Right atrium auricular region (tissue), 2 donors: Measurements from ENCODE around the gene PEX6. TPM values are rescaled to one million over a fixed set of nuclear protein-coding genes. Genes with fewer than 3 reads are reported as not detected.

Experiments
- DNase-seq: peaks from one replicate; pipeline ENCODE4 v3.0.0-alpha.2; 2019; ENCODE audit warnings: low spot score
- H3K27ac ChIP-seq, 2 donors: fragments of 200-600 bp; sonication (generic); 1 replicate in 1 of 2; 2 replicates in 1 of 2; pipeline ENCODE4 v1.5.1; 2016 to 2019
- H3K27me3 ChIP-seq, 2 donors: fragments of 200-600 bp; sonication (generic); one replicate each; pipeline versions ENCODE4 v1.5.1 to v1.6.0; 2017 to 2019
- H3K36me3 ChIP-seq: fragments of 200-600 bp; sonication (generic); one replicate; pipeline ENCODE4 v1.5.1; 2016
- H3K4me1 ChIP-seq, 2 donors: fragments of 200-600 bp; sonication (generic); one replicate each; pipeline versions ENCODE4 v1.5.1 to v1.6.0; 2017 to 2019
- H3K4me3 ChIP-seq, 2 donors: fragments of 200-600 bp; sonication (generic); 1 replicate in 1 of 2; 2 replicates in 1 of 2; pipeline ENCODE4 v1.5.1; 2017 to 2019; ENCODE audit warnings: mild to moderate bottlenecking in 1 of 2, moderate library complexity in 1 of 2
- H3K9me3 ChIP-seq, 2 donors: fragments of 200-600 bp; sonication (generic); one replicate each; pipeline ENCODE4 v1.5.1; 2019
- CTCF ChIP-seq, 2 donors: fragments of 200-600 bp; sonication (generic); IDR thresholded peaks; one replicate each; pipeline ENCODE4 v1.5.1; 2019; ENCODE audit warnings: antibody characterized with exemption in 2 of 2
- total RNA-seq, 2 donors: library from RNA; depleted of rRNA; stranded (reverse); fragments of >200 nt; gene quantifications; one replicate each; pipeline ENCODE4 v1.1.0, GENCODE V29; 2016

Gene PEX6
- total RNA-seq, 2 donors from 2014 or later: 11.7 to 16.7 TPM

- Histone ChIP-seq H3K27me3 (no peaks in the 10 kb centered on the region), H3K4me1 (no peaks in the 10 kb centered on the region), H3K36me3 (no peaks in the 10 kb centered on the region), H3K9me3 (no peaks in the 10 kb centered on the region), H3K27ac (no peak overlapping the region), H3K4me3 (no peak overlapping the region)
- no peak for DNase-seq
- TF ChIP-seq CTCF (IDR thresholded peaks at IDR 0.05): no peak
These were observed 17.5 kb upstream of the PEX6 start for GRCh38 chr6:42996513-42996912.

GRCh38 chr6:42993445-42993844, 14.5 kb upstream of the PEX6 start:
- H3K36me3 ChIP-seq: peaks cover 13% of the 10 kb centered on the region
- H3K27me3 ChIP-seq: no peaks in the 10 kb centered on the region
- H3K9me3 ChIP-seq: no peaks in the 10 kb centered on the region
- H3K4me3 ChIP-seq: no peak overlapping the region
- no peak for TF ChIP-seq CTCF (IDR thresholded peaks at IDR 0.05)
- H3K4me1 ChIP-seq: peaks cover 0 to 5% of the 10 kb centered on the region in 2 donors
- no peak overlapping the region for H3K27ac ChIP-seq
- DNase-seq: no peak

DNA sequence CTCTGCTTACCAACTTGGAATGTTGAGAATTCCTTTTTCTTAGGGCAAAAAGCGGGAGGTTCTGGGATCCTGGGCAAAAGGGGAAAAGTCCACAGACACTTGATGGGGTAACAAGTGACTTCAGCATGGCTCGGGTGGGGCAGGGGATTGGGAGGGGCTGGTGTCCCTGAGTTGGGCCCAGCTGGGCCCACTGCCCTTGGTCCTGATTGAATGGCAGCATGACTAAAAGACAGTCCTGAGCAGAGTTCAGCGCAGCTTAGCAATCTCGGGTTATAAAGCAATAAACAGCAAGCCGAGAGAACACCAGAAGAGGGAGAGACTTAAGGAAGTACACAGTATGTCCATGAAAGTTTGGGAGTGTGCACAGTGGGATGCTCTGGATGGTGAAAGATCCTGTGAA, 10.9 kb upstream of the PEX6 start:
- no peaks in the 10 kb centered on the region for H3K9me3 ChIP-seq
- DNase-seq: no peak
- H3K27me3 ChIP-seq: no peaks in the 10 kb centered on the region
- H3K4me3 ChIP-seq: no peak overlapping the region
- H3K36me3 ChIP-seq: peaks cover 13% of the 10 kb centered on the region
- H3K27ac ChIP-seq: no peak overlapping the region
- TF ChIP-seq CTCF (IDR thresholded peaks at IDR 0.05): no peak
- peaks cover 0 to 39% of the 10 kb centered on the region in 2 donors for H3K4me1 ChIP-seq

- Histone ChIP-seq H3K4me1 (peaks cover 0 to 45% of the 10 kb centered on the region in 2 donors), H3K4me3 (no peak overlapping the region), H3K36me3 (peaks cover 13% of the 10 kb centered on the region), H3K27ac (no peak overlapping the region), H3K9me3 (no peaks in the 10 kb centered on the region), H3K27me3 (no peaks in the 10 kb centered on the region)
- TF ChIP-seq CTCF (IDR thresholded peaks at IDR 0.05): no peak
- no peak for DNase-seq
These were observed 9.6 kb upstream of the PEX6 start for GRCh38 chr6:42988486-42989020.

DNA sequence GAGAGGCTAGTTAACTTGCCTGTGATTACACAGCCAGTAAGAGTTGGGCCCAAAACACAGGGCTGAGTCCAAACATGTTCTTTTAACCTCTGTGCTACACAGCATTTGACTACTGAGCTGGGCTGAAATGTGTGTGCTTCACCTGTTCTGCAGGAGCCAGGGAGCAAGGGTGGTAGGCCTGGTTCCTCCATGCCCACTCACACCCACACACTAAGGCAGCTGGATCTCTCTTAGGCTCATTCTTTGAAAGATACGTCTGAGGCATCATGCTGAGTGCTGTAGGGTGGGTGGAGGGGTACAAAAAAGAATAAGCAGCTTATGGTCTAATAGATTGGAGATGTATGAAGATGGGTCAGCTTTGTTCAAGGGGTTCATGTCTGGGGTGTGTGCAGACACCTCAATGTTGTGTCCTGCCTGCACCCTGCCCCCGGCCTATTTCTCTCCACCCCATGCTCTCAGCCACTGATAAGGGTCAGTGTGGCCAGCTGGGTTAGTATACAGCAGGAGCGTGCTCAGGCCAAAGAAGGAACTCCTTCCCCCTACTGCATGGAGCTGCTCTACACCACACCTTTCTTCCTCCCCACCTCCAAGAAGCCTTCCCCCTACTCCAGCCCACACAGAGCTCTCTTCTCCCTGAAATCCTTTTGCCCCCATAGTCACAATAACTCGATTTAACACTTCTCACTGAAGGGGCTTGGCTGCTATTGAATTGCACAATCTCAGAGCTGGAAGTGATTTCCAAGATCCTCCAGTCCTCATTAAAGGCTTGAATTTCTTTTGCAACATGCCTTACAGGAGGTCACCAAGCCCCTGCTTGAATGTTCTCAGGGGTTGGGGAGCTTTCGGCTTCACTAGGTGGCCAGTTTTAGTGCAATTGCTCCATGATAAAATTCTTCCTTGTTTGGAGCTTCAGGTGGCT, 8.8 kb upstream of the PEX6 start:
- Histone ChIP-seq H3K27me3 (no peaks in the 10 kb centered on the region), H3K4me1 (peaks cover 0 to 49% of the 10 kb centered on the region in 2 donors), H3K36me3 (peaks cover 13% of the 10 kb centered on the region)

More for the DNA sequence above, 8.8 kb upstream of the PEX6 start:
- TF ChIP-seq CTCF (IDR thresholded peaks at IDR 0.05): no peak
- H3K4me3 ChIP-seq: no peak overlapping the region
- H3K27ac ChIP-seq: no peak overlapping the region
- no peak for DNase-seq
- no peaks in the 10 kb centered on the region for H3K9me3 ChIP-seq
